ENCODE data around the gene SELENOS. TPM values are rescaled to one million over a fixed set of nuclear protein-coding genes. Genes with fewer than 3 reads are reported as not detected.

Gene SELENOS
- total RNA-seq, 6 experiments from 2014 or later = 30.4 to 52.5 (median 39.6) TPM

- TF ChIP-seq CTCF (IDR thresholded peaks at IDR 0.05) (peak; percentile 85 to 94 (median 88)), POLR2A (IDR thresholded peaks at IDR 0.05) (no peak)
- DNase-seq = no peak
- 27% methylated on average over 9 of the region's 11 CpGs for WGBS (ENCODE audit: insufficient coverage, low coverage, low lambda C conversion rate, missing lambda C conversion rate)
Measured at GRCh38 chr15:101258238-101259144, 18.8 kb downstream of the SELENOS start.

GRCh38 chr15:101256757-101257156 is 20.5 kb downstream of the SELENOS start:
- DNase-seq = no peak
- H3K4me3 ChIP-seq = no peak overlapping the region
- TF ChIP-seq POLR2A (IDR thresholded peaks at IDR 0.05) = no peak
- no peak for TF ChIP-seq CTCF (IDR thresholded peaks at IDR 0.05)
- H3K36me3 ChIP-seq = no peaks in the 10 kb centered on the region
- H3K4me1 ChIP-seq = peaks cover 0 to 6% (median 0%) of the 10 kb centered on the region in 4 donors
- no peaks in the 10 kb centered on the region for H3K9me3 ChIP-seq
- no peak for ATAC-seq
- no peak overlapping the region for H3K27ac ChIP-seq
- H3K27me3 ChIP-seq = no peaks in the 10 kb centered on the region
- WGBS (ENCODE audit: insufficient coverage, low coverage, low lambda C conversion rate, missing lambda C conversion rate) = 81% methylated on average over 6 of the region's 6 CpGs
- intact Hi-C loops (cut with DNase I) = loop anchor here (5.0 kb wide), 1 partner anchor 244 kb away; no protein-coding TSS in a partner anchor

More at GRCh38 chr15:101258238-101259144, 18.8 kb downstream of the SELENOS start:
- ATAC-seq = peak; percentile 80 to 89 (median 84)
- intact Hi-C loops (cut with DNase I) = loop anchor here (5.0 kb wide), 1 partner anchor 246 kb away; no protein-coding TSS in a partner anchor
- Histone ChIP-seq H3K9me3 (no peaks in the 10 kb centered on the region), H3K4me3 (no peak overlapping the region), H3K27ac (no peak overlapping the region), H3K36me3 (no peaks in the 10 kb centered on the region), H3K27me3 (no peaks in the 10 kb centered on the region), H3K4me1 (no peaks in the 10 kb centered on the region)

- peak in 1 of 3 donors; percentile 22 for DNase-seq
Measured at GRCh38 chr15:101255615-101256241, 21.6 kb downstream of the SELENOS start.

DNA sequence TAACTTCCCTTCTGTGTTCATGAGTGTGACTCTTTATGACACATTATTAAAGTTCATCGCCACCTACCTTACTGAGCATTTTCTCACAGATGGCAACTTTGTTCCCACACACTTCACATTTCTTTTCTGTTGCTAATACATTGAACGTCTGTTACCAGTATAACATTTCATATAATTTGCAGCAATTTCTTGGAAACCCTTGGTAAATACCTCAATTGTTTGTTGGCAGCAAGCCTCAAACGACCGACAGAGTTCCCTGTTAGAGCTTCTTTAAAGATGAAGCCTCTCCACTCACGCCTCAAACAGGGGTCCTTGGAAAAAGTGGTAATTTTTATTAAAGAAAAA is 22.3 kb downstream of the SELENOS start:
- no peak overlapping the region for H3K27ac ChIP-seq

More at GRCh38 chr15:101255615-101256241, 21.6 kb downstream of the SELENOS start:
- intact Hi-C loops (cut with DNase I) = loop anchor here (5.0 kb wide), 1 partner anchor 243 kb away; no protein-coding TSS in a partner anchor
- Histone ChIP-seq H3K9me3 (no peaks in the 10 kb centered on the region), H3K36me3 (no peaks in the 10 kb centered on the region), H3K4me3 (no peak overlapping the region), H3K4me1 (peaks cover 0 to 8% (median 0%) of the 10 kb centered on the region in 4 donors), H3K27me3 (no peaks in the 10 kb centered on the region), H3K27ac (no peak overlapping the region)
- WGBS (ENCODE audit: insufficient coverage, low coverage, low lambda C conversion rate, missing lambda C conversion rate) = 35% methylated on average over 3 of the region's 8 CpGs
- peak in 3 of 4 donors; percentile 7 to 55 (median 40) for ATAC-seq
- TF ChIP-seq CTCF (IDR thresholded peaks at IDR 0.05) = no peak
- no peak for TF ChIP-seq POLR2A (IDR thresholded peaks at IDR 0.05)

More for the DNA sequence above, 22.3 kb downstream of the SELENOS start:
- TF ChIP-seq POLR2A (IDR thresholded peaks at IDR 0.05) (no peak), CTCF (IDR thresholded peaks at IDR 0.05) (no peak)
- DNase-seq = peak in 1 of 3 donors; percentile 0
- no peaks in the 10 kb centered on the region for H3K36me3 ChIP-seq
- peaks cover 0 to 15% (median 0%) of the 10 kb centered on the region in 4 donors for H3K4me1 ChIP-seq
- no peak overlapping the region for H3K4me3 ChIP-seq
- 47% methylated on average over 5 of the region's 5 CpGs for WGBS (ENCODE audit: insufficient coverage, low coverage, low lambda C conversion rate, missing lambda C conversion rate)
- no peak for ATAC-seq
- H3K27me3 ChIP-seq = no peaks in the 10 kb centered on the region
- intact Hi-C loops (cut with DNase I) = loop anchor here (5.0 kb wide), 1 partner anchor 243 kb away; no protein-coding TSS in a partner anchor
- H3K9me3 ChIP-seq = no peaks in the 10 kb centered on the region
